Measurements from ENCODE around the gene APBA2.

- no peak for TF ChIP-seq POLR2A (IDR thresholded peaks at IDR 0.05; ENCODE audit: low read length)
- no peak for TF ChIP-seq GATA1 (IDR thresholded peaks at IDR 0.05; ENCODE audit: low read depth, low read length)
Measured at GRCh38 chr15:28892789-28893610, 7.2 kb downstream of the APBA2 start.
